Stimulated activated CD4-positive, alpha-beta T cell treated with anti-CD3 and anti-CD28 coated beads, Interleukin-2, amount 100 ng/mL, for 48 hours (primary cell): Measurements from ENCODE around the gene BARHL1.

Source experiments
- DNase-seq, 2 donors: peaks; one replicate each; pipeline ENCODE4 v3.0.0-alpha.2; 2020

Gene BARHL1

GRCh38 chr9:132582276-132582785, at the start of gene BARHL1:
BARHL1 (plus strand) TSS chr9:132582606; CDS start chr9:132582798, 192 bp downstream.
- no peak for DNase-seq

GRCh38 chr9:132534832-132535231, 47.6 kb upstream of the BARHL1 start:
- DNase-seq = no peak

GRCh38 chr9:132536124-132536523, 46.3 kb upstream of the BARHL1 start:
- DNase-seq = no peak

- no peak for DNase-seq
Measured at GRCh38 chr9:132537352-132537751, 45.1 kb upstream of the BARHL1 start.

- no peak for DNase-seq
Measured at GRCh38 chr9:132538071-132538470, 44.3 kb upstream of the BARHL1 start.

- DNase-seq = no peak
Measured at GRCh38 chr9:132539096-132539495, 43.3 kb upstream of the BARHL1 start.

- DNase-seq = no peak
Measured at GRCh38 chr9:132541051-132541450, 41.4 kb upstream of the BARHL1 start.

GRCh38 chr9:132541870-132542830, 40.3 kb upstream of the BARHL1 start:
- no peak for DNase-seq

GRCh38 chr9:132543251-132543650, 39.2 kb upstream of the BARHL1 start:
- DNase-seq = no peak

- no peak for DNase-seq
Measured at GRCh38 chr9:132543960-132544359, 38.4 kb upstream of the BARHL1 start.

- DNase-seq = no peak
Measured at GRCh38 chr9:132545578-132545977, 36.8 kb upstream of the BARHL1 start.

GRCh38 chr9:132546148-132547051, 36.0 kb upstream of the BARHL1 start:
- no peak for DNase-seq

- no peak for DNase-seq
Measured at GRCh38 chr9:132547052-132547431, 35.4 kb upstream of the BARHL1 start.

GRCh38 chr9:132547436-132547835, 35.0 kb upstream of the BARHL1 start:
- DNase-seq = no peak

GRCh38 chr9:132547976-132548730, 34.3 kb upstream of the BARHL1 start:
- no peak for DNase-seq

GRCh38 chr9:132548751-132549640, 33.4 kb upstream of the BARHL1 start:
- no peak for DNase-seq

- DNase-seq = no peak
Measured at GRCh38 chr9:132551556-132551955, 30.9 kb upstream of the BARHL1 start.

GRCh38 chr9:132552041-132552440, 30.4 kb upstream of the BARHL1 start:
- no peak for DNase-seq

GRCh38 chr9:132554755-132555154, 27.7 kb upstream of the BARHL1 start:
- DNase-seq = no peak

GRCh38 chr9:132555528-132555927, 26.9 kb upstream of the BARHL1 start:
- no peak for DNase-seq

GRCh38 chr9:132556235-132556634, 26.2 kb upstream of the BARHL1 start:
- DNase-seq = no peak

- no peak for DNase-seq
Measured at GRCh38 chr9:132556714-132557113, 25.7 kb upstream of the BARHL1 start.
